Upper lobe of right lung (tissue), 1 donor: ENCODE data around the gene UBALD1. TPM values are rescaled to one million over a fixed set of nuclear protein-coding genes. Genes with fewer than 3 reads are reported as not detected.

ENCODE experiments used
- ATAC-seq: fragments of 200-7000 bp; cut with Tn5 transposase; one replicate; pipeline ENCODE4 v1.9.1; 2020; ENCODE audit warnings: mild to moderate bottlenecking, moderate library complexity
- DNase-seq: peaks from one replicate; pipeline ENCODE4 v3.0.0-alpha.2; 2020
- H3K27ac ChIP-seq: fragments of 200-600 bp; one replicate; pipeline ENCODE4 v1.8.0; 2022
- H3K27me3 ChIP-seq: fragments of 200-600 bp; one replicate; pipeline ENCODE4 v1.8.0; 2022; ENCODE audit warnings: mild to moderate bottlenecking
- H3K36me3 ChIP-seq: fragments of 200-600 bp; one replicate; pipeline ENCODE4 v1.8.0; 2022
- H3K4me1 ChIP-seq: fragments of 200-600 bp; one replicate; pipeline ENCODE4 v1.8.0; 2022
- H3K4me3 ChIP-seq: fragments of 200-600 bp; one replicate; pipeline ENCODE4 v1.8.0; 2022; ENCODE audit warnings: mild to moderate bottlenecking
- H3K9me3 ChIP-seq: fragments of 200-600 bp; one replicate; pipeline ENCODE4 v1.8.0; 2022
- CTCF ChIP-seq: fragments of 200-600 bp; IDR thresholded peaks from one replicate; pipeline ENCODE4 v1.8.0; 2022; ENCODE audit warnings: antibody characterized with exemption
- intact Hi-C: fragments of 100-400 bp; cut with DNase I; formaldehyde crosslinking; loops from one replicate; pipeline ENCODE4 v1.11.0; 2022
- total RNA-seq: library from RNA; stranded (reverse); fragmentation: NEBNext Ultra II Directional; extraction: Animal tissue kit (Norgen Biotek cat#: 25700); gene quantifications from one replicate; pipeline ENCODE4 v1.2.1, GENCODE V29; 2021
- donor health status: DM: no; HTN: yes; CAD: no; lungs with severe emphysema.

UBALD1 gene
- total RNA-seq, 1 donor from 2014 or later = 35.5 TPM

- peaks cover 46% of the 10 kb centered on the region for H3K36me3 ChIP-seq
Measured at GRCh38 chr16:4659363-4660353, 45.0 kb upstream of the UBALD1 start.

GRCh38 chr16:4656695-4657686 lies 42.3 kb upstream of the UBALD1 start:
- peaks cover 68% of the 10 kb centered on the region for H3K36me3 ChIP-seq
- H3K4me1 ChIP-seq = peaks cover 40% of the 10 kb centered on the region
- intact Hi-C loops = no loop called here
- ATAC-seq (no peak), DNase-seq (no peak)
- no peaks in the 10 kb centered on the region for H3K27me3 ChIP-seq
- H3K9me3 ChIP-seq = no peaks in the 10 kb centered on the region
- peak overlapping the region; percentile 19 for H3K27ac ChIP-seq
- TF ChIP-seq CTCF = no peak
- no peak overlapping the region for H3K4me3 ChIP-seq

More at GRCh38 chr16:4659363-4660353, 45.0 kb upstream of the UBALD1 start:
- Histone ChIP-seq H3K27ac (peak overlapping the region; percentile 31), H3K9me3 (no peaks in the 10 kb centered on the region), H3K4me1 (peaks cover 48% of the 10 kb centered on the region), H3K4me3 (no peak overlapping the region), H3K27me3 (no peaks in the 10 kb centered on the region)
- intact Hi-C loops = no loop called here
- no peak for TF ChIP-seq CTCF
- no peak for ATAC-seq
- no peak for DNase-seq

DNA sequence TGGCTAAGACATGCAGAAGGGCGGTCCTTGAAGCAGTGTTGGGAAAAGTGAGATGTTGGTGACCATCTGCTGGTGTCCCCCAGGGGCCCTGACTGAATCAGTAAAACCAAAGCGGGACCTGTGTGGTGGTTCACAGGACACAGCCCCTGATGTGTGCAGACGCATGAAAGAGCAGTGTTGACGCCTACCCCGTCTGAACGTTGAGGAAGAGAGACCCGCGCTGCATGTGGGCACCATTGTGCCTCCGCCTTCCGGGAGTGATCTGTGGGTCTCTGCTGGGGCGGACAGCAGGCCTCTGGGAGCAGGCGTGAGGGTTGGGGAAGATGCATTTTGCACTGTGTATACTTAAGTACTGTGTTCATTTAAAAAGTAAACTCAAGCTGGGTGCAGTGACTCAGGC lies 41.5 kb upstream of the UBALD1 start:
- peaks cover 39% of the 10 kb centered on the region for H3K4me1 ChIP-seq
- DNase-seq (no peak), ATAC-seq (no peak)
- H3K9me3 ChIP-seq = no peaks in the 10 kb centered on the region
- H3K4me3 ChIP-seq = no peak overlapping the region
- no peak for TF ChIP-seq CTCF
- peak overlapping the region; percentile 77 for H3K27ac ChIP-seq
- no peaks in the 10 kb centered on the region for H3K27me3 ChIP-seq
- H3K36me3 ChIP-seq = peaks cover 75% of the 10 kb centered on the region
- intact Hi-C loops = no loop called here

DNA sequence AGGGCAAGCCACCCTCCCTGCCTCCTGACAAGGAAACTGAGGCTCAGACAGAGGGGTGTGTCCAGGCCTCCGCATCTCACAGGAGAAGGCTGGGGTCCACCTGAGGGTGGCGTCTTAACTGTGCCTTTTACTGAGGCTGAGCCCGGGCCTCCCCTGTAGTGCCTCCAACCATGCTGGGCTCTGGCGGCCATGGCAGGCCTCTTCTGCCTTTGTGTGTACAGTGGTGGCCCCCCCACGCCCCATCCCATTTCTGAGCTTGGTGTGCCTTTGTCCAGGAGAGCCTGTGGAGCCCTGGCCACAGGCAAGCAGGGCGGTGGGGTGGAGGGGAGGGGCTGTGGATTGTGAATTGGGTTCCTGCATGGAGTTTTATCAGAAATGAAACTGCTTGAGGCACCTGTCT lies 41.1 kb upstream of the UBALD1 start:
- no peak for TF ChIP-seq CTCF
- intact Hi-C loops = no loop called here
- H3K27me3 ChIP-seq = no peaks in the 10 kb centered on the region
- H3K36me3 ChIP-seq = peaks cover 78% of the 10 kb centered on the region
- H3K9me3 ChIP-seq = no peaks in the 10 kb centered on the region
- ATAC-seq (no peak), DNase-seq (no peak)
- H3K27ac ChIP-seq = peak overlapping the region; percentile 77
- H3K4me1 ChIP-seq = peaks cover 35% of the 10 kb centered on the region
- H3K4me3 ChIP-seq = no peak overlapping the region

GRCh38 chr16:4654964-4655590 lies 40.4 kb upstream of the UBALD1 start:
- DNase-seq (no peak), ATAC-seq (no peak)
- Histone ChIP-seq H3K27ac (peak overlapping the region; percentile 77), H3K4me3 (no peak overlapping the region), H3K9me3 (no peaks in the 10 kb centered on the region), H3K4me1 (peaks cover 31% of the 10 kb centered on the region), H3K36me3 (peaks cover 83% of the 10 kb centered on the region), H3K27me3 (no peaks in the 10 kb centered on the region)
- TF ChIP-seq CTCF = no peak
- intact Hi-C loops = no loop called here
